Measurements from ENCODE around the gene OR52E8. TPM values are rescaled to one million over a fixed set of nuclear protein-coding genes. Genes with fewer than 3 reads are reported as not detected.

OR52E8 gene
- total RNA-seq, 2 experiments from 2014 or later, result not detected

- no peaks in the 10 kb centered on the region for H3K9me2 ChIP-seq (ENCODE audit: insufficient read depth, low read length)
- CTCF ChIA-PET (ENCODE audit: unreplicated experiment), result no interaction called here
- intact Hi-C loops (cut with micrococcal nuclease; ENCODE audit: unreplicated experiment), result no loop called here
Measured at GRCh38 chr11:5815534-5815933, 42.0 kb downstream of the OR52E8 start.

DNA sequence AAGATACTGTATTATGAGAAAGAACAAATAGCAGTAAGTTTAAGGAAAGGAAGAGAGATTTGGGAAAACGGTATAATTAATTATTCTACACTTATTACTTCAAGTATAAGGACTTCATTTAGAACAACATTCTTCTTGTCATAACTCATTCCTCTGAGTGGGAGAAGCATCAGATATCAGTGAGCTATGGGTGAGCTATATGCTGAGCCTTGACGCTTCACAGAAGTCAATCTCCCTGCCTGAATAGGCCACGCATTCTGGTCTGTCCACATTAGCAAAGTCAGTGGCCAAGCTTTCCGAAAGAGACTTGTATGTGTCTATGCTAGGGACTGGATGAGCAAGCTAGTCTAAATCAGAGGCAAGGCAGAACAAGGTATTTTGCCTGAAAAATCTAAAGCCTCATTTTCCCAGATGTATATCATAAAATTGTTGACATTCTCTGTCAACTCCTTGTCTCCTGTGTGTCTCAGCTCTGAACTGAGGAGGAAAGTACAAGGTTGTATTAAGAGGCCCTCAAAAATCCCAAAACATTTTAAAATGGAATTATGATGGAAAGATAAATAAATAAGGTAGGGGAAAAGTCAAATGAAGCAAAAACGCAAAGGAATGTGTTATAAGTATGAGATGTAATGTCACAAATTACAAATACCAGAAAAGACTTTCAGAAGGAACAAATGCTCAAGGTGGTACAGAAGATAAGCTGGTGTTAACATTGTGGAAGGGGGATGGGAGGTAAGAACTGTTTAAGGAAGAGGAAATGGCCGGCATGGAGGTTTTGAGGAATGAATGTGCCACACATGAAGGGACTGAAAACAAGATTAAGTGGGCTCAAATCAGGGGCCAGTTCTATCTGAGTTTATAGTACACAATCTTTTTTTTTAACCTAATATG, 47.3 kb downstream of the OR52E8 start:
- no peaks in the 10 kb centered on the region for H3K9me2 ChIP-seq (ENCODE audit: insufficient read depth, low read length)
- H3K4me2 ChIP-seq (ENCODE audit: low read length), result no peak overlapping the region
- ChIA-PET CTCF (ENCODE audit: unreplicated experiment) (no interaction called here), POLR2A (interaction anchor here (1.1 kb wide), 1 partner anchor 12 kb away, joined by 3 read pairs; no protein-coding TSS in a partner anchor)
- no TSS peak for BruUV-seq (replicated peaks)
- no peaks in the 10 kb centered on the region for H3K4me1 ChIP-seq (ENCODE audit: insufficient read depth, low read length, poor library complexity, severe bottlenecking)
- DNase-seq (ENCODE audit: low spot score), result no peak
- H3K36me3 ChIP-seq (ENCODE audit: insufficient read depth, low read length), result no peaks in the 10 kb centered on the region
- intact Hi-C loops (cut with micrococcal nuclease; ENCODE audit: unreplicated experiment), result loop anchor here (5.0 kb wide), 1 partner anchor 688 kb away; no protein-coding TSS in a partner anchor
- H3K79me2 ChIP-seq (ENCODE audit: insufficient read depth, low read depth, low read length), result no peaks in the 10 kb centered on the region
- no peak overlapping the region for H3K4me3 ChIP-seq (ENCODE audit: low read depth, low read length, poor library complexity, severe bottlenecking)
- H3K27ac ChIP-seq (ENCODE audit: low read depth, low read length, poor library complexity, severe bottlenecking), result no peak overlapping the region
- TF ChIP-seq, protein P1, sequence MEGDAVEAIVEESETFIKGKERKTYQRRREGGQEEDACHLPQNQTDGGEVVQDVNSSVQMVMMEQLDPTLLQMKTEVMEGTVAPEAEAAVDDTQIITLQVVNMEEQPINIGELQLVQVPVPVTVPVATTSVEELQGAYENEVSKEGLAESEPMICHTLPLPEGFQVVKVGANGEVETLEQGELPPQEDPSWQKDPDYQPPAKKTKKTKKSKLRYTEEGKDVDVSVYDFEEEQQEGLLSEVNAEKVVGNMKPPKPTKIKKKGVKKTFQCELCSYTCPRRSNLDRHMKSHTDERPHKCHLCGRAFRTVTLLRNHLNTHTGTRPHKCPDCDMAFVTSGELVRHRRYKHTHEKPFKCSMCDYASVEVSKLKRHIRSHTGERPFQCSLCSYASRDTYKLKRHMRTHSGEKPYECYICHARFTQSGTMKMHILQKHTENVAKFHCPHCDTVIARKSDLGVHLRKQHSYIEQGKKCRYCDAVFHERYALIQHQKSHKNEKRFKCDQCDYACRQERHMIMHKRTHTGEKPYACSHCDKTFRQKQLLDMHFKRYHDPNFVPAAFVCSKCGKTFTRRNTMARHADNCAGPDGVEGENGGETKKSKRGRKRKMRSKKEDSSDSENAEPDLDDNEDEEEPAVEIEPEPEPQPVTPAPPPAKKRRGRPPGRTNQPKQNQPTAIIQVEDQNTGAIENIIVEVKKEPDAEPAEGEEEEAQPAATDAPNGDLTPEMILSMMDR (conservative IDR thresholded peaks at IDR 0.05; ENCODE audit: low read length), result no peak
- no peak for TF ChIP-seq EZH2phosphoT487 (IDR thresholded peaks at IDR 0.05; ENCODE audit: borderline replicate concordance, low read depth, low read length)
- no peak overlapping the region for H2AFZ ChIP-seq (ENCODE audit: low read length)
- H4K20me1 ChIP-seq (ENCODE audit: insufficient read depth, low read length), result no peaks in the 10 kb centered on the region
- no peaks in the 10 kb centered on the region for H3K9me3 ChIP-seq (ENCODE audit: low read length)

More at GRCh38 chr11:5815534-5815933, 42.0 kb downstream of the OR52E8 start:
- H3K4me3 ChIP-seq (ENCODE audit: low read depth, low read length, poor library complexity, severe bottlenecking), result no peak overlapping the region
- no peak overlapping the region for H2AFZ ChIP-seq (ENCODE audit: low read length)
- no TSS peak for BruUV-seq (replicated peaks)
- no peaks in the 10 kb centered on the region for H3K79me2 ChIP-seq (ENCODE audit: insufficient read depth, low read depth, low read length)
- TF ChIP-seq, protein P1 (conservative IDR thresholded peaks at IDR 0.05; ENCODE audit: low read length), result no peak
- TF ChIP-seq EZH2phosphoT487 (IDR thresholded peaks at IDR 0.05; ENCODE audit: borderline replicate concordance, low read depth, low read length), result no peak
- H3K36me3 ChIP-seq (ENCODE audit: insufficient read depth, low read length), result no peaks in the 10 kb centered on the region
- H3K4me1 ChIP-seq (ENCODE audit: insufficient read depth, low read length, poor library complexity, severe bottlenecking), result no peaks in the 10 kb centered on the region
- no peak for DNase-seq (ENCODE audit: low spot score)
- H3K9me3 ChIP-seq (ENCODE audit: low read length), result no peaks in the 10 kb centered on the region
- H3K4me2 ChIP-seq (ENCODE audit: low read length), result no peak overlapping the region
- POLR2A ChIA-PET, result no interaction called here
- H4K20me1 ChIP-seq (ENCODE audit: insufficient read depth, low read length), result no peaks in the 10 kb centered on the region
- no peak overlapping the region for H3K27ac ChIP-seq (ENCODE audit: low read depth, low read length, poor library complexity, severe bottlenecking)

- no peak overlapping the region for H3K27ac ChIP-seq (ENCODE audit: low read depth, low read length, poor library complexity, severe bottlenecking)
- TF ChIP-seq, protein P1 (conservative IDR thresholded peaks at IDR 0.05; ENCODE audit: low read length), result no peak
- TF ChIP-seq EZH2phosphoT487 (IDR thresholded peaks at IDR 0.05; ENCODE audit: borderline replicate concordance, low read depth, low read length), result no peak
- no TSS peak for BruUV-seq (replicated peaks)
- H3K4me2 ChIP-seq (ENCODE audit: low read length), result peak overlapping the region; percentile 53
- no peaks in the 10 kb centered on the region for H3K9me2 ChIP-seq (ENCODE audit: insufficient read depth, low read length)
- H3K36me3 ChIP-seq (ENCODE audit: insufficient read depth, low read length), result no peaks in the 10 kb centered on the region
- no peaks in the 10 kb centered on the region for H3K4me1 ChIP-seq (ENCODE audit: insufficient read depth, low read length, poor library complexity, severe bottlenecking)
- no peaks in the 10 kb centered on the region for H3K79me2 ChIP-seq (ENCODE audit: insufficient read depth, low read depth, low read length)
- no peak for DNase-seq (ENCODE audit: low spot score)
- H3K9me3 ChIP-seq (ENCODE audit: low read length), result no peaks in the 10 kb centered on the region
- ChIA-PET CTCF (ENCODE audit: unreplicated experiment) (no interaction called here), POLR2A (no interaction called here)
- intact Hi-C loops (cut with micrococcal nuclease; ENCODE audit: unreplicated experiment), result loop anchor here (5.0 kb wide), 1 partner anchor 687 kb away; no protein-coding TSS in a partner anchor
- H4K20me1 ChIP-seq (ENCODE audit: insufficient read depth, low read length), result no peaks in the 10 kb centered on the region
- H2AFZ ChIP-seq (ENCODE audit: low read length), result peak overlapping the region; percentile 75
- no peak overlapping the region for H3K4me3 ChIP-seq (ENCODE audit: low read depth, low read length, poor library complexity, severe bottlenecking)
Measured at GRCh38 chr11:5809122-5809519, 48.4 kb downstream of the OR52E8 start.

Measured in OCI-LY7 (cell line).